HG03565 (cell line): ENCODE results near the gene TMED7.

ENCODE experiments used
- ATAC-seq: cut with Tn5 transposase; IDR thresholded peaks from one replicate; pipeline ENCODE4 v1.9.1; 2021; ENCODE audit warnings: mild to moderate bottlenecking, moderate library complexity; ENCODE audit not compliant: unreplicated experiment

The TMED7 gene

GRCh38 chr5:115629903-115630302 is 4.1 kb upstream of the TMED7 start:
- ATAC-seq, result no peak

GRCh38 chr5:115627295-115627865 is 1.5 kb upstream of the TMED7 start:
- ATAC-seq, result no peak

DNA sequence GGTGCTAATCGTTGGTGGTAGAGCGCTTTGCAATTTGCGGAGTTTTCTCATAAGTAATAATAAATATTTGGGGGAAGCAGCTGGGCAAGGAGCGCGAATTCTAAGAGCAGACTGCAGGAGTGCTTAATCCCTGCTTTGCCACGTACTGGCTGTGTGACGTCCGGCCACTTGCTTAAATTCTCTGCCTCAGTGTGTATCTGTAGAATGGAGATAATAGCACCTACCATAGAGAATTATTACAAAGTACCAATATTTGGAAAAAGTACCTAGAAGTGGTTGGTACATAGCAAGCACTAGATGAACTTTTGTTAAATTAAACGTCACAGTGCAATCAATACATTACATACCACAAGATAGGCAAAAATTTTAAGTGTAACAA is 598 bp upstream of the TMED7 start:
- peak; percentile 20 for ATAC-seq

DNA sequence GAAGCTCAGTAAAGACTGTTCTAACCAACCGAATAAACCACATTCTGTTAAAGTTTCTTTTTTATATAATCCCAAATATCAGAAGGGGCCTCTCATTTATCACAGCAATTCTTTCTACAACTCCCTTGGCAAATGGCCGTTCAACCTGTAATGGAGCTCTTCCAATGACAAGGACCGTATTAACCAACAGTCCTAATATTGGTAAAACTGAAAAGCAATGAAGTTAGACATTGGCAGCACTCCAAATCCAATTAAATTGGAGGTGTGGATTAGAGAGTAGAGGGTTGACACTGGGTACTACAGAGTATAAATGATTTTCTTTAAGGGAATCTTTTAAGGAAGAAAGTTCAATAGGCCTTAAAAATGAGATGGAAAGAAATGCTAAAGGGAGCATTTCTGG is 842 bp downstream of the TMED7 start:
- no peak for ATAC-seq

DNA sequence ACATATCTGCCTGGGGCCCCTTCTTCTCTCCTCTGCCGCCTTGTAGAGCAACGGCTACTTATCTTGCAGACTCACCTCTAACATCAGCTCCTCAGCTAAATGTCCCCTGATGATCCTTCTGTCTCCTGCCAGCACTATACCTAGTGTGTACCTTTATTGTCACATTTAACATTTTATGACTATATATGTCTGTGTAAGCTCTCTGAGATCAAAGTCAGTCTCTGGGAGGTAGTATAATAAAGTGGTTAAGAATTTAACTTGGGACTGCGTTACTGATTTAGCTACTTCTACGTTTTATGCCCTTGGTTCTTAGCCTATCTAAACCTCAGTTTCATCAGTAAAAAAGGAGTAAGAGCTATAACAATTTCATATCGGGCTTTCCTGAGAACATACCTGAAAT is 2.2 kb downstream of the TMED7 start:
- no peak for ATAC-seq

- ATAC-seq, result no peak
These were observed 4.4 kb downstream of the TMED7 start for GRCh38 chr5:115621365-115621900.

DNA sequence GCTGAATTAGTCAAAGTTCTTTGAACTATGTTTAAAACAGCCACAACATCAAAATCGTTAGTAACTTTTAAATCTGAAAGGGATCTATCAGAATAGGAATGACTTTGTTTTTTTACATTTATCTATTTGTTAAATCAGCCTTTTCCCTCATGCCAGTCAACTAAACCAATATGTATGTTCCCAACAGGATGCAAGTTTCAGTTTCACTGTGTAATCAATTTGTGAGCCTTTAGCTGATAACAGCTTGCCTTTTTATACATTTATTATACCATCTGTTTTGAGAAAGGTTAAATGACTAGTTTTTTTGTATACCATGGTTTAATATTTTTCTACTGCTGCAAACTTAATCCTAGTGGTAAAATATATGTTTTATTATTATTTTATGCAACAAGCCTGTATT is 8.9 kb downstream of the TMED7 start:
- no peak for ATAC-seq

DNA sequence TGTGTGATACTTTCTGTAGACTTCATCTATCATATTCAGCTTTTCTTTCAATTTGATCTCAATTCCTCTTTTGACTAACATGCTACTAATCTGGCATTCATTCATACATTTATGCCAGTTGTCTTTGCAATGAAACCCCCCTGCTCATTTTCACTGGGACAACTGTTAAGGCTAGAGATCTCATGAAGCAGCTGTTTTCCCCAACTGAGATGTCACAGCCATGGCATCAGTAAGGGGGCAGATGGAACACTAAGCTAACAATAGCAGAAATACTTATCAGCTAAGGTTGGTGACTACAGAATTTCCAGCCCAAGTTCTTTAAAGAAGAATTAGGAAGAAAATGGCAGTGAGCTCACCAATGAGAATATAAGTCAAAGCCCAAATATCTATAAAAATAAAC is 9.4 kb downstream of the TMED7 start:
- ATAC-seq, result no peak

DNA sequence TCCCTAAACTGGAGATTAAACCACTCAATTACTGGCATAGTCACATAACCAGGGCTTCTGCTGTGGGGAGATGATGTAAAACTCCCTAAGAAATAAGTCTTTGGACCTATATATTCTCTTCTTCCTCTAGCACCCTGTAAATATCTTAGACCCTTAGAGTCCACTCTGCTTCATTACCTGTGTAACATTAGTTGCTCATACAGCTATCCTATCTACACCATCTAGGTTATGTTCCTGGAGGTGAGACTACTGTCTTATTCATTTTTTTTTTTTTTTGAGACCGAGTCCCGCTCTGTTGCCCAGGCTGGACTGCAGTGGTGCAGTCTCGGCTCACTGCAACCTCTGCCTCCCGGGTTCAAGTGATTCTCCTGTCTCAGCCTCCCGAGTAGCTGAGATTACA is 14.0 kb downstream of the TMED7 start:
- ATAC-seq, result no peak

GRCh38 chr5:115607935-115608334 is 17.9 kb downstream of the TMED7 start:
- no peak for ATAC-seq

- ATAC-seq, result no peak
These were observed 20.4 kb downstream of the TMED7 start for GRCh38 chr5:115605436-115605835.

- ATAC-seq, result no peak
These were observed 23.2 kb downstream of the TMED7 start for GRCh38 chr5:115602591-115603125.

DNA sequence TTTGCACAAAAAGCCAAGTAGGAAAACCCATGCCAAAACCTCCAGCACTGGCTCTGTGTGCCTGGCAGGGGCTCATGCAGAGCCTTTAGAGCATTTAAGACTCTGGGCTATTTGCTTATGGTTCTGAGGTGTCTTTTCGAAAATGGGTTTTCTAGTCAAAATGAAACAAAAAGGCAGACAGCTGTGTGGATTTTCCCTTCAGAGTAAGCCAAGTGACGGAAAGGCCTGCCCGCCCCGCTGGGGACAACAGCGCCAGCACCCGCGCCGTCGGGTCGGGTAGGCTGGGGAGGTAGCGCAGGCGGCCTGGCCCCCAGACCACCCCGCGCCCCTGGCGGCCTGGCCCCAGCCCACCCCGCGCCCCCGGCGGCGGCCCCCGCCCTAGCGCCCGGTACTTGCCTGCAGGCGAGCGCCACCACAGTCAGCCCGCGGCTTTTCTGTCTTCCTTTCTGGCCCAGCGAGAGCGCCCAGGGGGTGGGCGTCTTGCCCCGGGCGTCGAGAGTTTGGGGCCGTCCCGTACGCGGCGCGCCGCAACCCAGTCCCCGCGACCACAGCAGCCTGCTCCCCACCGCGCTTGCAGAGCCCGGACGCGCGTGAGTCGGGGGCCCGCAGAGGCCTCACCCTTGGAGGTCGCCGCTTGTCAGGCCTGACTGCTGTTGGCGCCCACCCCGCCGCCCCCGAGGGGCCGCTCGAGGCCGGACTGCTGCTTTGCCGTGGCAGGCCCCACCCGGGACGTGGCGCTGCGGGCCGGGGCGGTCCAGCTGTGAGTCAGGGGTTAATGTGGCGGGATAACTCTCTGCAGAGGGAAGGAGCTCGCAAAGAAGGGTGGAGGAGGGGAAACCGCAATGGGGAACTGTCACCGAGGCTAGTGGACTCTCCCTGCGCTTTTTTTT is 23.9 kb downstream of the TMED7 start, which contains the start of gene TICAM2:
TSS of gene TICAM2 (minus strand) at position 779 of the 890 bp plus-strand sequence. CDS start 21,223 bp downstream, outside the sequence.
- peak; percentile 74 for ATAC-seq

GRCh38 chr5:115600766-115601165 is 25.1 kb downstream of the TMED7 start:
- ATAC-seq, result no peak

DNA sequence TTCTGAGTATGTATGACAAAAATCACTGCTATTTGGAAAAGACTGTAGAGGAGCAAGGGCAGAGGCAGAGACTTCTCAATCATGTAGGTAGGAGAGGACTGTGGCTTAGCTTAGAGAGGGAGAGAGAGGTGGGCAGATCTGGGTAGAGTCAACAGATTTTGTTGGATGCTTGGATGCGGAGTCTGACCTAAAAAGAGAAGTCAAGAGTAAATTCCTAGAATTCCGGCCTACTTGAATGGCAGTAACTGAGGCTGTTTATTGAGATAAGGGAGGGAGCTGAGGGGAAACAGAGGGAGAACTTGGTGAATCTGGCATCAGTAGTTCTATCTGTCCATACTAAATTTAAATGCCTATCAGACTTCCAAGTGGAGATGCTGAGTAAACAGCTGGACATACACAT is 25.9 kb downstream of the TMED7 start:
- no peak for ATAC-seq

- ATAC-seq, result peak; percentile 40
These were observed 26.3 kb downstream of the TMED7 start for GRCh38 chr5:115599502-115599901.

DNA sequence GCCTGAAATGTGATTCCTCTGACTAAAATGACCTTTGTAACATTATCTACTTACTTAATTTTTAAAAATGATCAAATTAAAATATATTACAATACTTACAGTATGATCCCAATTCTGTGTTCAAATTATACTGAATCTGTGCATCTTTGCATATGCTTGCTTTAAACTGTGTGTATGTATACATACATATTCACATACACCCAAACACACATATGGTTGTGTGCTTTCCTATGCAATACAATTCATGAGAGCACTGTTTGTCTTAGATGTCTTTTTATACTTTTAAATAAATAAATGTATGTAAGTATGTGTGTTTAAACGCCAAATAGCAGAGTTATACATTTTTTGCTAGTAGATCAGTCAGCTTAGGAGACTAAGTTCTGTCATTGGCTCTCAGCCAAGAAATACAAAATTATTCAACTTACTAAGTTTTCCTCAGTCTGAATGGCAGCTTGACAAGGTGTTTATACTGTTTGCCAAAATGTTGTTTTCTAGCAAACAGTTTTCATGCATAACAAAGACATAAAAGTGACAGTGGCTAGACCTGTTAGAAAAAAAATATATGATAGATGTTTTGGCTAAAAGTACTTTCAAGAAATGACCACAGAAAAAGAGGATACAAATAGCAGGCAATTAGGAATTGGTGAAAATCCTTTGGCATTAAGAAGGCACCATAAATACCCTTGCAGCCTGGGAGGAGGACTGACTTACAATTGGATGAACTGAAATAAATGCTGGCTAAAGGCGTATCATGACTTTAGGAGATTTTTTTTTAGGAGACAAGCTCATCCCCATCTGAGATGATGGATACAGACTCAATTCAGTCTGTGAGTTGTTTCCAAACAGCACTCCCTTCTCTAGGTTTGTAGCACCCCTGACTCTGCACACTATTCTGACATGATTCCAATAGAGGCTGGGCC is 31.4 kb downstream of the TMED7 start:
- no peak for ATAC-seq

- ATAC-seq, result no peak
These were observed 36.8 kb downstream of the TMED7 start for GRCh38 chr5:115589043-115589442.

- ATAC-seq, result no peak
These were observed 37.2 kb downstream of the TMED7 start for GRCh38 chr5:115588640-115589039.

- ATAC-seq, result no peak
These were observed 39.2 kb downstream of the TMED7 start for GRCh38 chr5:115586525-115587146.
